ENCODE results near the gene NDUFS4.
"Not testable (repeated sequence)": the region's sequence is repeated elsewhere in the genome, so short reads cannot be mapped to it uniquely, and the experiment has no call there.

Gene NDUFS4

GRCh38 chr5:53560506-53561191 lies at the start of gene NDUFS4:
Gene NDUFS4 (plus strand): TSS chr5:53560639. CDS start chr5:53560663, 24 bp downstream.
- DNase-seq: peak; percentile 69 to 89

- no peak for DNase-seq
These were observed 47.9 kb upstream of the NDUFS4 start for GRCh38 chr5:53512539-53512938.

- no peak for DNase-seq
These were observed 44.5 kb upstream of the NDUFS4 start for GRCh38 chr5:53515988-53516387.

GRCh38 chr5:53520813-53521212 lies 39.6 kb upstream of the NDUFS4 start:
- no peak for DNase-seq

GRCh38 chr5:53537711-53538110 lies 22.7 kb upstream of the NDUFS4 start:
- DNase-seq: no peak

- not testable (repeated sequence) for DNase-seq
These were observed 19.7 kb upstream of the NDUFS4 start for GRCh38 chr5:53540739-53541138.

- no peak for DNase-seq
These were observed 18.6 kb upstream of the NDUFS4 start for GRCh38 chr5:53541859-53542258.

- no peak for DNase-seq
These were observed 17.5 kb upstream of the NDUFS4 start for GRCh38 chr5:53542926-53543325.

GRCh38 chr5:53543401-53543800 lies 17.0 kb upstream of the NDUFS4 start:
- DNase-seq: no peak

GRCh38 chr5:53545744-53546143 lies 14.7 kb upstream of the NDUFS4 start:
- DNase-seq: no peak

- DNase-seq: no peak
These were observed 13.2 kb upstream of the NDUFS4 start for GRCh38 chr5:53547226-53547625.

- not testable (repeated sequence) for DNase-seq
These were observed 11.9 kb upstream of the NDUFS4 start for GRCh38 chr5:53548501-53548900.

- DNase-seq: no peak
These were observed 10.6 kb upstream of the NDUFS4 start for GRCh38 chr5:53549792-53550191.

GRCh38 chr5:53552561-53552960 lies 7.9 kb upstream of the NDUFS4 start:
- no peak for DNase-seq

- DNase-seq: no peak
These were observed 6.0 kb upstream of the NDUFS4 start for GRCh38 chr5:53554444-53554843.

GRCh38 chr5:53555160-53555559 lies 5.3 kb upstream of the NDUFS4 start:
- DNase-seq: no peak

- no peak for DNase-seq
These were observed 4.4 kb upstream of the NDUFS4 start for GRCh38 chr5:53556001-53556400.

- DNase-seq: no peak
These were observed 3.1 kb upstream of the NDUFS4 start for GRCh38 chr5:53557386-53557785.

- no peak for DNase-seq
These were observed 1.5 kb upstream of the NDUFS4 start for GRCh38 chr5:53558966-53559365.

- no peak for DNase-seq
These were observed 411 bp upstream of the NDUFS4 start for GRCh38 chr5:53560028-53560427.

- DNase-seq: no peak
These were observed 8.0 kb downstream of the NDUFS4 start for GRCh38 chr5:53568401-53568800.

- no peak for DNase-seq
These were observed 8.4 kb downstream of the NDUFS4 start for GRCh38 chr5:53568871-53569270.

GRCh38 chr5:53569453-53569852 lies 9.0 kb downstream of the NDUFS4 start:
- no peak for DNase-seq

GRCh38 chr5:53571403-53571802 lies 11.0 kb downstream of the NDUFS4 start:
- no peak for DNase-seq

GRCh38 chr5:53575101-53575500 lies 14.7 kb downstream of the NDUFS4 start:
- no peak for DNase-seq

All from SW 1271 (cell line).